LNCaP clone FGC (cell line): Measurements from ENCODE around the gene SHISAL2A.

Experiments
- DNase-seq: peaks from one replicate; pipeline ENCODE4 v3.0.0-alpha.2; 2011; ENCODE audit warnings: low read depth
- H3K4me3 ChIP-seq: 2 replicates; pipeline ENCODE4 v1.5.1; 2011; ENCODE audit warnings: mild to moderate bottlenecking, low read depth, low read length, control low read depth
- TF ChIP-seq, protein P1 (sequence below): IDR thresholded peaks from 2 replicates; pipeline ENCODE4 v1.5.1; 2012; ENCODE audit warnings: mild to moderate bottlenecking; ENCODE audit not compliant: control insufficient read depth, insufficient read depth; ENCODE audit errors: extremely low read depth

Gene SHISAL2A

DNA sequence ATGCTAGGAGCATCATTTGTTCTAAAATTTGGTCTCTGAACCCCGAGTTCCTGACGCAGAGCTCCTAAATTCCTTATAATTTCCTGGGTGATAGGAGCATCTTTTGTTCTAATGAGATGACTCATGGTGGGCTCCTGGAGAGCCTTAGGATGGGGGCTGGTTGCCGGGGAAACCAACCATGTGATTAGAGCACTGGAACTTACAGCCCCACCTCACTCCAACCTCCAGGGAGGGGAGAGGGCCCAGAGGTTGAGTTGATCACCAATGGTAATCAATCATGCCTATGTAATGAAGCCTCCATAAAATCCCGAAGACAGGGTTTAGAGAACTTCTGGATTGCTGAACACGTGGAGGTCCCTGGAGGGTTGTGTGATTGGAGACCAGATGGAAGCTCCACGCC, 7.7 kb downstream of the SHISAL2A start:
- no peak overlapping the region for H3K4me3 ChIP-seq
- TF ChIP-seq, protein P1, sequence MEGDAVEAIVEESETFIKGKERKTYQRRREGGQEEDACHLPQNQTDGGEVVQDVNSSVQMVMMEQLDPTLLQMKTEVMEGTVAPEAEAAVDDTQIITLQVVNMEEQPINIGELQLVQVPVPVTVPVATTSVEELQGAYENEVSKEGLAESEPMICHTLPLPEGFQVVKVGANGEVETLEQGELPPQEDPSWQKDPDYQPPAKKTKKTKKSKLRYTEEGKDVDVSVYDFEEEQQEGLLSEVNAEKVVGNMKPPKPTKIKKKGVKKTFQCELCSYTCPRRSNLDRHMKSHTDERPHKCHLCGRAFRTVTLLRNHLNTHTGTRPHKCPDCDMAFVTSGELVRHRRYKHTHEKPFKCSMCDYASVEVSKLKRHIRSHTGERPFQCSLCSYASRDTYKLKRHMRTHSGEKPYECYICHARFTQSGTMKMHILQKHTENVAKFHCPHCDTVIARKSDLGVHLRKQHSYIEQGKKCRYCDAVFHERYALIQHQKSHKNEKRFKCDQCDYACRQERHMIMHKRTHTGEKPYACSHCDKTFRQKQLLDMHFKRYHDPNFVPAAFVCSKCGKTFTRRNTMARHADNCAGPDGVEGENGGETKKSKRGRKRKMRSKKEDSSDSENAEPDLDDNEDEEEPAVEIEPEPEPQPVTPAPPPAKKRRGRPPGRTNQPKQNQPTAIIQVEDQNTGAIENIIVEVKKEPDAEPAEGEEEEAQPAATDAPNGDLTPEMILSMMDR = no peak
- DNase-seq = no peak

DNA sequence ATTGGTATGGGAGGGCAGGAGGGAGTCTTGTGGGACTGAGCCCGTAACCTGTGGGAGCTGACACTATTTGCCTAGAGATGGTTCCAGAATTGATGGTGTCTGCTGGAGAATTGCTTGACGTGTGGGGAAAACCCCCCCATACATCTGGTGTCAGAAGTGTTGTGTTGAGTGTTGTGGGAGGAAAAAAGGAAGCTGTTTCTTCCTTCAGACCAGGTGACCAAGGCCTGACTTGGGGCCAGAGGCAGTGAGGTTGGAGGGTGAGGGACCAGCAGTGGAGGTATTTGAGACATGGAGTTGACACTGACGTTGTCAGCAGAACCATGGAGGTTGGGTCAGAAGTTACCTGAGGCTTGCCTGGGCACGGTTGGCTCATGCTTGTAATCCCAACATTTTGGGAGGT, 8.3 kb downstream of the SHISAL2A start:
- DNase-seq = no peak
- TF ChIP-seq, protein P1 = no peak
- no peak overlapping the region for H3K4me3 ChIP-seq

DNA sequence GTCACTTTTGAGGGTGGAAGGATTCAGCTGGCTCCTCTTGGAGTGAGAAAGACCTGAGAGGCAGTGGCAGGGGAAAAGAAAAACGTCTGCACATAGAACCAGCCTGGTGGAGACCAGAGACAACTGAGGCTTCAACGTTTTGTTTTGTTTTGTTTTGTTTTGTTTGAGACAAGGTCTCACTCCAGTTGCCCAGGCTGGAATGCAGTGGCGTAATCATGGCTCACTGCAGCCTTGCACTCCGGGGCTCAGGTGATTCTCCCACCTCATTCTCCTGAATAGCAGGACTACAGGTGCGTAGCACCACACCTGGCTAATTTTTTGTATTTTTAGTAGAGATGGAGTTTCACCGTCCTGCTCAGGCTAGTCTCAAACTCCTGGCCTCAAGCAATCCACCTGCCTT, 12.3 kb downstream of the SHISAL2A start:
- TF ChIP-seq, protein P1 = no peak
- no peak for DNase-seq
- no peak overlapping the region for H3K4me3 ChIP-seq

DNA sequence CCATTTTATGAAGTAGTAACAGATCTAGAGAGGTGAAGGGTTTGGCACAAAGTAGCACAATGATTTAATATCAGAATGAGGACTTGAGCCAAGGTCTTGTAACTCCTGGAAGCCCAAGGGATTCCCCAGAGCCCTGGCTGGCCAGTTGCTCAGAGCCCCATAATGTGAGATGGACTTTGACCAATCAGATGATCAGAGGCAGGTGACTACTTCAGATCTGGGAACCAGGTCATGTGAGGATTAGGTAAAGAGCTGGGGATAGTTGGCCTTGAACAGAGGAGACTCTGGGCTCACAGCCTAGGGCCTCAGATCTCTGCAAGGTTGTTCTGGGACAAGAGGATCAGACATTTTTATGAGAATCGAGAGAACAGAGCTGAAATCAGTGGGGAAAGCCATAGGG, 18.9 kb downstream of the SHISAL2A start:
- TF ChIP-seq, protein P1 = no peak
- no peak for DNase-seq

DNA sequence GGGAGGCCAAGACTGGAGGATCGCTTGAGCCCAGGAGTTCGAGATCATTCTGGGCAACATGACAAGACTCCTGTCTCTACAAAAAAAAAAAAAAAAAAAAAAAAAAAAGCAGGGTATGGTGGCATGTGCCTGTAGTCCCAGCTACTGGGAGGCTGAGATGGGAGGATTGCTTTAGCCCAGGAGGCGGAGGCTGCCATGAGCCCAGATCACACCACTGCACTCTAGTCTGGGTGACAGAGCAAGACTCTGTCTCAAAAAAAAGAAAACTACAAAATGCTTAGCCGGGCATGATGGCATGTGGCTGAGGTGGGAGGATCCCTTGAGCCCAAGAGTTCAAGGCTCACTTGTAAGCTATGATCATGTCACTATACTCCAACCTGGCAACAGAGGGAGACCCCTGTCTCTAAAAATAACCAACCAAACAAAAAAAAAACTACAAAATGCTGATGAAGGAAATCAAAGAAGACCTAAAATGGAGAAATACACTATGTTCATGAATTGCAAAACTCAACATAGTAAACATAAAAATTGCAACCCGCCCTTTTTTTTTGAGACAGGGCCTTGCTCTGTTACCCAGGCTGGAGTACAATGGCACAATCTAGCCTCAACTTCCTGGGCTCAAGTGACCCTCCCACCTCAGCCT, 20.4 kb downstream of the SHISAL2A start:
- DNase-seq = no peak
- H3K4me3 ChIP-seq = no peak overlapping the region
- TF ChIP-seq, protein P1 = no peak

More for the DNA sequence above, 18.9 kb downstream of the SHISAL2A start:
- H3K4me3 ChIP-seq = no peak overlapping the region

DNA sequence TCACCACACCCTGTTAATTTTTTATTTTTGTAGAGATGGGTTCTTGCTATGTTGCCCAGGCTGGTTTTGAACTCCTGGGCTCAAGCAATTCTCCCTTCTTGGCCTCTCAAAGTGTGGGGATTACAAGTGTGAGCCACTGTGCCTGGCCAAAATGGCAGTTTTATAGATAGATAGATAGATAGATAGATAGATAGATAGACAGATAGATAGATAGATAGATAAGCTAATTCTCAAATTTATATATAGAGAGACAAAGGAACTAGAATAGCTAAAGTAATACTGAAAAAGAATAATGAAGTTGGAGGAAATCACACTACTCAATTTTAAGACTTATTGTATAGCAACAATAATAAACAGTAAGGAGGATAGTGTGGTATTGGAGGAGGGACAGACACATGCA, 21.1 kb downstream of the SHISAL2A start:
- DNase-seq = no peak

More for the DNA sequence above, 21.1 kb downstream of the SHISAL2A start:
- TF ChIP-seq, protein P1 = no peak
- no peak overlapping the region for H3K4me3 ChIP-seq
